Adrenal gland (tissue), 12 donors: ENCODE results near the gene LTBP2. TPM values are rescaled to one million over a fixed set of nuclear protein-coding genes. Genes with fewer than 3 reads are reported as not detected.

ENCODE experiments used
- DNase-seq, 7 donors: peaks; one replicate each; pipeline ENCODE4 v3.0.0-alpha.2; 2019 to 2020
- H3K27ac ChIP-seq, 5 donors: fragments of 200-600 bp; sonication (generic) in 4 of 5; 1 replicate in 3 of 5; 2 replicates in 2 of 5; pipeline versions ENCODE4 v1.5.1 to v1.8.0; 2016 to 2020; ENCODE audit warnings: mild to moderate bottlenecking in 1 of 5
- H3K27me3 ChIP-seq: fragments of 200-600 bp; 2 replicates; pipeline ENCODE4 v1.8.0; 2021
- H3K36me3 ChIP-seq, 2 donors: fragments of 200-600 bp; replicated peaks in 1 of 2; 1 replicate in 1 of 2; 2 replicates in 1 of 2; pipeline versions ENCODE4 v1.5.1 to v1.8.0; 2018 to 2022
- H3K4me1 ChIP-seq, 2 donors: fragments of 200-600 bp; replicated peaks in 1 of 2; 1 replicate in 1 of 2; 2 replicates in 1 of 2; pipeline versions ENCODE4 v1.5.1 to v1.8.0; 2018 to 2021
- H3K4me3 ChIP-seq, 4 donors: fragments of 200-600 bp; sonication (generic) in 3 of 4; one replicate each; pipeline ENCODE4 v1.5.1; 2016 to 2018
- H3K9me3 ChIP-seq, 3 donors: fragments of 200-600 bp; sonication (generic) in 1 of 3; replicated peaks in 1 of 3; 1 replicate in 2 of 3; 2 replicates in 1 of 3; pipeline versions ENCODE4 v1.5.1 to v1.8.0; 2016 to 2021
- POLR2A ChIP-seq, 2 donors: fragments of 450-650 bp; IDR thresholded peaks; one replicate each; pipeline ENCODE4 v1.6.1; 2017; ENCODE audit warnings: antibody characterized with exemption in 2 of 2, mild to moderate bottlenecking in 2 of 2, moderate library complexity in 1 of 2
- WGBS, 4 donors: extraction: QIAGEN DNeasy Blood & Tissue Kit in 2 of 4; methylation state at CpG; one replicate each; pipeline versions ENCODE4 v1.1.5 to v1.1.7; 2013 to 2017; 5-methylcytosine and 5-hydroxymethylcytosine counted together
- intact Hi-C, 2 donors: fragments of 100-400 bp; cut with DNase I; formaldehyde crosslinking; loops; one replicate each; pipeline versions ENCODE4 v1.14.1 to v1.15.0; 2022 to 2023
- polyA plus RNA-seq, 3 donors: library from polyadenylated mRNA; stranded (reverse); fragments of 200-250 nt in 2 of 3; fragments of 350-450 nt in 1 of 3; fragmentation: Illumina TruSeq in 1 of 3; extraction: RNeasy Lipid Tissue Mini Kit (QIAGEN cat#74804) in 1 of 3; gene quantifications; one replicate each; pipeline ENCODE4 v1.2.3, GENCODE V29; 2013 to 2014
- total RNA-seq, 9 donors: library from RNA; depleted of rRNA in 4 of 9; stranded (reverse); fragments of >200 nt in 4 of 9; fragments of 120-200 nt in 1 of 9; fragmentation: NEBNext Ultra II Directional in 1 of 9; extraction: Animal tissue kit (Norgen Biotek cat#: 25700) in 1 of 9; gene quantifications; one replicate each; pipeline versions ENCODE4 v1.1.0 to v1.2.4, GENCODE V29; 2013 to 2023
- TF ChIP-seq, protein P1 (sequence below), 6 experiments: fragments of 450-650 bp in 4 of 6; fragments of 200-600 bp in 2 of 6; sonication (generic) in 1 of 6; IDR thresholded peaks; 1 replicate in 5 of 6; 2 replicates in 1 of 6; pipeline versions ENCODE4 v1.5.1 to v1.8.0; 2016 to 2021; ENCODE audit warnings: antibody characterized with exemption in 6 of 6, mild to moderate bottlenecking in 2 of 6, moderate library complexity in 1 of 6
- donor health status: healthy with polysubstance abuse.
- donor health status: Bipolar disorder and iron deficiency.
- donor health status: DM: yes; HTN: yes; CAD: no.
- donor health status: DM: no; HTN: no; CAD: no.
- donor health status: DM: no; HTN: no; CAD: no.
- donor health status: DM: yes; HTN: yes; CAD: no.

Gene LTBP2
- total and polyA plus RNA-seq, 12 donors: 2.1 to 17.0 (median 6.2) TPM

DNA sequence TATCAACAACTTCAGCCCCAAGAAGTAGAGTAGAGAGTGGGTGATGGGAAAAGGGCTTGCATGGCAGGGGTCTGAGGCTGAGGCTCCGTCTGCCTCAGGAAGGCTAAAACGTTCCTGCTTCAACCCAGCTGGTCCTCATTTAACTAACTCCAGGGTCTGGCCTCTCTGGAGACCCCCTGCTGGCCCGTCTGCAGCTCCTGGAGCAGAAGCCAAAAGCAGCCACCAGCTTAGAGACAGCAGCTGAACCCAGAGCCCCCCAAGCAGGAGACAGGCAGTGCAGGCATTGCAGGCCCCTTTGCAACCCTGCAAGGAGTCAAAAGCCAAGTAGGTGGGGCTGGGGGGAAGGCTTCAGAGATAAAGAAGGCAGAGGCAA, 25.1 kb upstream of the LTBP2 start:
- H3K27me3 ChIP-seq: no peaks in the 10 kb centered on the region
- 43 to 71% (median 64%) methylated on average over 3 of the region's 3 CpGs; no CpG with 5 or more reads in 1 of the 4 donors for WGBS, 4 donors
- TF ChIP-seq, protein P1, sequence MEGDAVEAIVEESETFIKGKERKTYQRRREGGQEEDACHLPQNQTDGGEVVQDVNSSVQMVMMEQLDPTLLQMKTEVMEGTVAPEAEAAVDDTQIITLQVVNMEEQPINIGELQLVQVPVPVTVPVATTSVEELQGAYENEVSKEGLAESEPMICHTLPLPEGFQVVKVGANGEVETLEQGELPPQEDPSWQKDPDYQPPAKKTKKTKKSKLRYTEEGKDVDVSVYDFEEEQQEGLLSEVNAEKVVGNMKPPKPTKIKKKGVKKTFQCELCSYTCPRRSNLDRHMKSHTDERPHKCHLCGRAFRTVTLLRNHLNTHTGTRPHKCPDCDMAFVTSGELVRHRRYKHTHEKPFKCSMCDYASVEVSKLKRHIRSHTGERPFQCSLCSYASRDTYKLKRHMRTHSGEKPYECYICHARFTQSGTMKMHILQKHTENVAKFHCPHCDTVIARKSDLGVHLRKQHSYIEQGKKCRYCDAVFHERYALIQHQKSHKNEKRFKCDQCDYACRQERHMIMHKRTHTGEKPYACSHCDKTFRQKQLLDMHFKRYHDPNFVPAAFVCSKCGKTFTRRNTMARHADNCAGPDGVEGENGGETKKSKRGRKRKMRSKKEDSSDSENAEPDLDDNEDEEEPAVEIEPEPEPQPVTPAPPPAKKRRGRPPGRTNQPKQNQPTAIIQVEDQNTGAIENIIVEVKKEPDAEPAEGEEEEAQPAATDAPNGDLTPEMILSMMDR (IDR thresholded peaks at IDR 0.05): no peak
- TF ChIP-seq POLR2A (IDR thresholded peaks at IDR 0.05): no peak
- H3K4me1 ChIP-seq: no peaks in the 10 kb centered on the region
- DNase-seq: no peak
- no peak overlapping the region for H3K4me3 ChIP-seq
- H3K36me3 ChIP-seq: no peaks in the 10 kb centered on the region
- H3K9me3 ChIP-seq: no peaks in the 10 kb centered on the region
- H3K27ac ChIP-seq: no peak overlapping the region
- intact Hi-C loops: no loop called here

DNA sequence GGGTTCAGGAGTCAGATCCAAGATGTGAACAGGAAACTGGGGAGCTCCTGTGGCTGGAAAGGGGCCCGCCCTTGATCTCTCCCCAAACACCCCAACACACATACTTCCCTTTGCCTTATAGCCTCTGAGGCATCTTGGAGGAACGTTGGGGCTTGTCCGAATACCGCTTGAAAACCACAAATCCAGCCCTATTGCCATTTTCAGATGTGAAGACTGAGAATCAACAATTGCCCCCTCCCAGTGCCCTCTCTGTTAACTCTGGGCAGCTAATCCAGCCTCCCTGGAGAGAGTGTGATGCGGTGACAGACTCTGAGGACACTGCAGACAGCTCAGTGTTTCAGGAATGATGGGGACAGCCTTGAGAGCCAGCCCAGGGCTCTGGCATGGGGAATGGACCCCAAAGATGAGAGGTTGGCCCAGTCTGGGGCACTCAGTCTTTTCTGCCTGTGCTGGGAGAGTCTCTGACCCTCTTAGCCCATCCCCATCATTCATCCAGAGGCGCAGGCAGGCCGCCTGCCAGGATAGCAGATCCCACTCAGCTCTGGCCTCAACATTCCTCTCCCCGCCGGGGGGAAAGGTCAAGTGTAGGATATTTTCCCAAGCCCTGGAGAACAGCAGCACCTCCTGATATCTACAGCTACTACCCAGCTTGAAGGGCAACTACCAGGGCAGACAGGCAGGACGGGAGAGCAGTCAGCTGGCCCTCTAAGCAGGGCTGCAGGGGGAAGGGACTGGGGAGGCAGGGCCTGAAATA, 24.6 kb upstream of the LTBP2 start:
- H3K27me3 ChIP-seq: no peaks in the 10 kb centered on the region
- WGBS, 4 donors: 76 to 88% (median 80%) methylated on average over 4 to 10 of the region's 10 CpGs
- no peak for DNase-seq
- no peaks in the 10 kb centered on the region for H3K36me3 ChIP-seq
- intact Hi-C loops: no loop called here
- no peaks in the 10 kb centered on the region for H3K9me3 ChIP-seq
- H3K4me1 ChIP-seq: no peaks in the 10 kb centered on the region
- H3K4me3 ChIP-seq: no peak overlapping the region
- no peak overlapping the region for H3K27ac ChIP-seq
- TF ChIP-seq, protein P1 (IDR thresholded peaks at IDR 0.05): no peak
- no peak for TF ChIP-seq POLR2A (IDR thresholded peaks at IDR 0.05)

DNA sequence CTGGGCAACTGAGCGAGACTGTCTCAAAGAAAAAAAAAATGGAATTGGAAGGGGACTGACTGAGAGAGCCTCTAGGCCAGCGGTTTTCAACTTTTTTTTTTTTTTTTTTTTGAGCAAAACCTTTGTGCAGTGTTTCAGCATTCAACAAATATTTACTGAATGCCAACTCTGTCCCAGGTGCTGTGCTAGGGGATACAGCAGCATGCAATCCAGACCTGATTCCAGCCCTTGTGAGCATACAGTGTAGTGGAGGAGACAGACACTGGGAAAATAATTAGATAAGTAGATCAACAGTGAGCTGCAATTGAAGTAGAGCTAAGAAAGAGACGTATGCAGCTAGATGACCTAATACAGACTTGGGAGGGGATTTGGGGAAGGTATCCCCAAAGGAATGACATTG, 23.8 kb upstream of the LTBP2 start:
- H3K27ac ChIP-seq: no peak overlapping the region

DNA sequence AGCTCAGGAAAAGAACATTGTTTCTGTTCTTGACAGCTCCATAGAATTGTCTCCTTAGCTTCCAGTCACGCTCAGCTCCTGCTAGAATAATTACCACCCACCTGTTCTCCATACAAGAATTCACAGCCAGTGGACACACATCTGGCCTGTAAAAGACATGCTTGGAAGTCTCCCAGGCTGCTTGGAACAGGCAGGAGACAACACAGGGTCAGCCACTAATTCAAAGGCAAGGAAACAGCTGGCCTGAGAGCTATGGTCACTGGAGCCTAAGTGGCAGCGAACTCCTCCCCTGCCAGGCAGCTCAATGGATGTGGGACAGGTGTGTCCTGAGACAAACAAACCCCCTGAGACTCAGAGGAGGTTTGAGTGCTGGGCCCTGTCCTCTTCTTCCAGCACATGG, 22.9 kb upstream of the LTBP2 start:
- Histone ChIP-seq H3K4me1 (no peaks in the 10 kb centered on the region), H3K9me3 (no peaks in the 10 kb centered on the region)
- intact Hi-C loops: no loop called here

More for the DNA sequence above, 23.8 kb upstream of the LTBP2 start:
- TF ChIP-seq, protein P1 (IDR thresholded peaks at IDR 0.05): no peak
- TF ChIP-seq POLR2A (IDR thresholded peaks at IDR 0.05): no peak
- 85 to 94% (median 89%) methylated on average over 3 of the region's 3 CpGs for WGBS, 4 donors
- H3K27me3 ChIP-seq: no peaks in the 10 kb centered on the region
- H3K4me1 ChIP-seq: no peaks in the 10 kb centered on the region
- H3K4me3 ChIP-seq: no peak overlapping the region
- no peaks in the 10 kb centered on the region for H3K36me3 ChIP-seq
- no peaks in the 10 kb centered on the region for H3K9me3 ChIP-seq
- intact Hi-C loops: no loop called here
- no peak for DNase-seq

More for the DNA sequence above, 22.9 kb upstream of the LTBP2 start:
- Histone ChIP-seq H3K27ac (no peak overlapping the region), H3K27me3 (no peaks in the 10 kb centered on the region), H3K4me3 (no peak overlapping the region), H3K36me3 (no peaks in the 10 kb centered on the region)
- no peak for TF ChIP-seq POLR2A (IDR thresholded peaks at IDR 0.05)
- TF ChIP-seq, protein P1 (IDR thresholded peaks at IDR 0.05): no peak
- no peak for DNase-seq
- WGBS, 4 donors: 74 to 86% (median 84%) methylated on average over 2 of the region's 2 CpGs
